ENCODE results near the gene LRRC52.

- TF ChIP-seq CTCF (IDR thresholded peaks at IDR 0.05; ENCODE audit: insufficient read depth, low read length, poor library complexity, severe bottlenecking), result no peak
- no peak for TF ChIP-seq EZH2phosphoT487 (conservative IDR thresholded peaks at IDR 0.05; ENCODE audit: low read length)
Observed at GRCh38 chr1:165549973-165550372, 6.2 kb downstream of the LRRC52 start.
